ENCODE measurements around the gene LMO7.

DNA sequence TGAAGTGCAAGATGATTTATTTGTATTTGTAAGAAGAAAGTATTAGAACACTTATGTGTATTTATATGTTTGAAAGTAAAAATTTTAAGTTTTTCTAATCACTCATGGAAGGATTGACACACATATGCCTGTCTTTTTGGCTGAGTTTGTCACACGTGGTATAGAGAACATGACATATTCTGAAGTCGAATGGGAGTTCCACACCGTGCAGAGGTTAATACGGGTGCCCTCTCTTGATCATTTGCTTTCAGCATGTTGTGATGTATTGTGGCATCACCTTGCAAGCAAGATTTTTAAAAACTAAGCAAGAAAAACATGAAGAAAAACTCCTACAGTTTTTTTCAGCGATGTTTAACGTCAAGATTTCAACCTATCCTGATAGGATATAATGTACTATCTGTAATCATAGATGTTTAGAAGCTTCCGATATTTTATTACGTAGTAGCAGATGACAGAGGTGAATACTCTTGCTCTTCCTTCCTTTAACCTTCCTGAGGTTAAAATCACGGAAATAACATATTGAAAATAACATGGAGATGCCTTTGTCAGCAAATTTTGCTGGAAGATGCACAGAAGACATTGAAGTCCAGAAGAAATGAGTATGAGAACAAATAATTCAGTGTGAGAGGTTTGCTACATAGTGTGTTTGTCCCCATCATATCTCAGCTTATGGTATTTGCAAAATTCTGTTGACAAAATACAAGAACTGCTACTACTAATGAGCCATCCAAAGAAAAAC lies 231.4 kb downstream of the LMO7 start:
- TF ChIP-seq CTCF (IDR thresholded peaks at IDR 0.05): no peak
- no peak for TF ChIP-seq EZH2 (IDR thresholded peaks at IDR 0.05)
- no peak for TF ChIP-seq EZH2phosphoT487 (IDR thresholded peaks at IDR 0.05)
